Measurements from ENCODE around the gene GPR4.

The GPR4 gene

DNA sequence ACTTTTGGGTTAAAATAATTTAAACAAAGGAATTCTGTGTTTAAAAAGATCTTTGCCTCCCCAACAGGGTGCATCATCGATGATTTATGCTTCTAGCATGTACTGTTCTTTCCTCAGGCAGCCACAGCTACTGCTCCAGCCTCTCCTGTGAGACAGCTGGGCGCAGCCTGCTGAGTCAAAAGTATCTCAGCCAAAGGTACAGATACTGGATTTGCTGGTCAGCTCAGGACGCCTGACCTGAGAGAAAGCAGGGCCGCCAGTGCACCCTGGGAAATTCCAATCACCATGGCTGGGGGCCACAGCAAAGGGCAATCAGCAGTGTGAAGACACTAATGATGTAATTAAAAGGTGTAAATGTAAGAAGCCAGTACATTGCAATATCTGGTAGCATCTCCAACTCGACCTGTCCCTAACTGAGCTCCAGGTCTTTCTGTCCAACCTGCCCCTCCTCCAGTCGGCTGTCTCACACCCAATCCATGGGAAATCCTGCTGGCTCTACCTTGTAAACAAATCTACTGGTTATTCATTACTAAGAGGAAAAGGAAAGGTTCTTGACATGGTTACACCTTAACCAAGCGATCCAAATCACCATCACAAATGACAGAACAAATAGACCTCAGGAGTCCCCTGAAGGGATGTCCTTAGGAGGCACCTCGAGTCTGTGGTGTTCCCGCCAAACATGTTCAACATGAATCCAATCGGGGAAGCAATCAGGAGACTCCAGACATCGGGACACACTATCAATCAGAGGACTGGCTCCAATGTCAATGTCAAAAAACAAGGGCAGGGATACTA lies 24.7 kb downstream of the GPR4 start:
- TF ChIP-seq TAF1 (IDR thresholded peaks at IDR 0.05; ENCODE audit: low read depth, low read length), result no peak
- TF ChIP-seq PAX5 (IDR thresholded peaks at IDR 0.05; ENCODE audit: insufficient read depth, low read length, severe bottlenecking), result no peak
- TF ChIP-seq POLR2A (IDR thresholded peaks at IDR 0.05; ENCODE audit: low read depth, low read length), result no peak
- no peak for TF ChIP-seq POU2F2 (IDR thresholded peaks at IDR 0.05; ENCODE audit: low read depth, low read length)
- no peak for TF ChIP-seq SPI1 (IDR thresholded peaks at IDR 0.05; ENCODE audit: low read depth, low read length)
- TF ChIP-seq POLR2AphosphoS5 (IDR thresholded peaks at IDR 0.05; ENCODE audit: low read depth, low read length), result no peak
- FAIRE-seq (no peak), DNase-seq (ENCODE audit: insufficient read length, low spot score) (no peak)

DNA sequence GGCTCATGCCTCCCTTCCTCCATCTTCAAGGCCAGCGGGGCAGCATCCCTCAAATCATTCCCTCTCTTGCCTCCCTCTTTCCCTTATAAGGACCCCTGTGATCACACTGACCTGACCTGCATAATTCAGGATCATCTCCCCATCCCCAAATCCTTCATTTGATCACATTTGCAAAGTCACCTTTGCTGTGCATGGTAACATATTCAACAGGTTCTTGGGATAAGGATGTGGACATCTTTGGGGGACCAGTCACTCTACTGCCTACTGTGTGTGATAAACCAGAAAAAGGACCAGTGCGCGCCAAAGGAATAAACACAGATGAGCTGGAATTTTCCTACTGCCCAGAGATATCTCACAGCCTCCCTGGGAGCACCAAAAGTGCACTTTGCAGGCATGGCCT lies 25.3 kb downstream of the GPR4 start:
- no peak for TF ChIP-seq TAF1 (IDR thresholded peaks at IDR 0.05; ENCODE audit: low read depth, low read length)
- FAIRE-seq, result no peak
- no peak for DNase-seq (ENCODE audit: insufficient read length, low spot score)

DNA sequence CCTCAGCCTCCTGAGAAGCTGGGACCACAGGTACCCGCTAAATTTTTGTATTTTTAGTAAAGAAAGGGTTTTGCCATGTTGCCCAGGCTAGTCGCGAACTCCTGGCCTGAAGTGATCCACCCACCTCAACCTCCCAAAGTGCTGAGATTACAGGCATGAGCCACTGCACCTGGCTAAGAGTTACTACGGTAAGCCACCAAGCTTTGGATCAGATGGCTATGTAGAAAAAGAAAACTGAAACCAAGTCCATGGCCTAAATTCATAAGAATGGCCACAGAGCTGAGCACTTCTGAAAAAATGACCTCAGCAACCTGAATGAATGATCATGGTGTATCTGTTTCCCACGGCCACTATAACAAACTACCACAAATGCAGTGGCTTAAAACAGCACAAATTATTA lies 26.8 kb downstream of the GPR4 start:
- no peak for FAIRE-seq
- TF ChIP-seq PAX5 (IDR thresholded peaks at IDR 0.05; ENCODE audit: insufficient read depth, low read length, severe bottlenecking), result no peak
- no peak for TF ChIP-seq POU2F2 (IDR thresholded peaks at IDR 0.05; ENCODE audit: low read depth, low read length)
- TF ChIP-seq SPI1 (IDR thresholded peaks at IDR 0.05; ENCODE audit: low read depth, low read length), result no peak
- TF ChIP-seq POLR2A (IDR thresholded peaks at IDR 0.05; ENCODE audit: low read depth, low read length), result no peak
- TF ChIP-seq TAF1 (IDR thresholded peaks at IDR 0.05; ENCODE audit: low read depth, low read length), result no peak
- TF ChIP-seq POLR2AphosphoS5 (IDR thresholded peaks at IDR 0.05; ENCODE audit: low read depth, low read length), result no peak
- DNase-seq (ENCODE audit: insufficient read length, low spot score), result no peak

DNA sequence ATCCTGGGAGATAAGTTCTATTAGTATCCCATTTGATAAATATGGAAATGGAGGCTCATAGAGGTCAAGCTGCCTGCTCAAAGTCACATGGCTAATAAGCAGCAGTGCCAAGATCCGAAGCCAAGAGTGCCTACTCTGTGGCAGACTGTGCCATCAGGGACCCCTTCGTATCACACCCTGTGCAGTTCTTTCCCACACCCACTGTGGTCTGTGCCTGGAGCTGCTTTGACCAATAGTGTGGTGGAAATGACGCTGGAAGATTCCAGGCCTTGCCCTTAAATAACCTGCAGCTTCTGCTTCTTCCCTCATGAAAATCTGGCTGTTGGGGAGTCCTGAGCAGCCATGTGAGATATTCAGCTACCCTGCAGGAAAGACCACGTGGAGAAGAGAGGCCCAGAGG lies 27.5 kb downstream of the GPR4 start:
- TF ChIP-seq TAF1 (IDR thresholded peaks at IDR 0.05; ENCODE audit: low read depth, low read length), result no peak
- no peak for TF ChIP-seq PAX5 (IDR thresholded peaks at IDR 0.05; ENCODE audit: insufficient read depth, low read length, severe bottlenecking)
- TF ChIP-seq SPI1 (IDR thresholded peaks at IDR 0.05; ENCODE audit: low read depth, low read length), result no peak
- no peak for TF ChIP-seq POU2F2 (IDR thresholded peaks at IDR 0.05; ENCODE audit: low read depth, low read length)
- no peak for TF ChIP-seq POLR2A (IDR thresholded peaks at IDR 0.05; ENCODE audit: low read depth, low read length)
- TF ChIP-seq POLR2AphosphoS5 (IDR thresholded peaks at IDR 0.05; ENCODE audit: low read depth, low read length), result no peak
- FAIRE-seq (no peak), DNase-seq (ENCODE audit: insufficient read length, low spot score) (no peak)

- no peak for TF ChIP-seq PAX5 (IDR thresholded peaks at IDR 0.05; ENCODE audit: insufficient read depth, low read length, severe bottlenecking)
- TF ChIP-seq POLR2AphosphoS5 (IDR thresholded peaks at IDR 0.05; ENCODE audit: low read depth, low read length), result no peak
- no peak for TF ChIP-seq POU2F2 (IDR thresholded peaks at IDR 0.05; ENCODE audit: low read depth, low read length)
- no peak for TF ChIP-seq SPI1 (IDR thresholded peaks at IDR 0.05; ENCODE audit: low read depth, low read length)
- TF ChIP-seq TAF1 (IDR thresholded peaks at IDR 0.05; ENCODE audit: low read depth, low read length), result no peak
- TF ChIP-seq POLR2A (IDR thresholded peaks at IDR 0.05; ENCODE audit: low read depth, low read length), result no peak
- no peak for FAIRE-seq
- DNase-seq (ENCODE audit: insufficient read length, low spot score), result no peak
Observed at GRCh38 chr19:45571457-45572220, 30.4 kb downstream of the GPR4 start.

- DNase-seq (ENCODE audit: insufficient read length, low spot score), result no peak
- FAIRE-seq, result no peak
- no peak for TF ChIP-seq PAX5 (IDR thresholded peaks at IDR 0.05; ENCODE audit: insufficient read depth, low read length, severe bottlenecking)
- no peak for TF ChIP-seq TAF1 (IDR thresholded peaks at IDR 0.05; ENCODE audit: low read depth, low read length)
- no peak for TF ChIP-seq POLR2A (IDR thresholded peaks at IDR 0.05; ENCODE audit: low read depth, low read length)
- TF ChIP-seq SPI1 (IDR thresholded peaks at IDR 0.05; ENCODE audit: low read depth, low read length), result no peak
- no peak for TF ChIP-seq POU2F2 (IDR thresholded peaks at IDR 0.05; ENCODE audit: low read depth, low read length)
- TF ChIP-seq POLR2AphosphoS5 (IDR thresholded peaks at IDR 0.05; ENCODE audit: low read depth, low read length), result no peak
Observed at GRCh38 chr19:45569619-45570421, 32.2 kb downstream of the GPR4 start.

DNA sequence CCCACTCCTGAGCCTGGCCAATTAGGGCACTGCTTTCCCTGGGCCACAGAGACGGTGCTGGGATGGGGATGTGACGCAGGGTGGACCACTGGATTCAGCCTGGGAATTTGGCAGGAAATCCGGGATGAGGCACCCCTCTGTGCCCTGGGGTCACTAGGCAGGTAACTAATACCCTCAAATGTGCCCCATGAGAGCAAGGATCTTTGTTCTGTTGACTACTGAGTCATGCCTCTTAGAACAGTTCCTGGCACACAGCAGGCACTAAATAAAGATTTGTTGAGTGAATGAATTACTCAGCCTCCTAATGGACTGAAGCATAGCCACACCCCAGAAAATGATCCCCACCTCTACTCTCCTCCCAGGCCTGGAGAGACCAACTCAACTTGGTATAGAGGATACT lies 33.3 kb downstream of the GPR4 start:
- FAIRE-seq, result no peak

GRCh38 chr19:45567609-45568008 lies 34.4 kb downstream of the GPR4 start:
- TF ChIP-seq PAX5 (IDR thresholded peaks at IDR 0.05; ENCODE audit: insufficient read depth, low read length, severe bottlenecking) (no peak), POLR2AphosphoS5 (IDR thresholded peaks at IDR 0.05; ENCODE audit: low read depth, low read length) (no peak), SPI1 (IDR thresholded peaks at IDR 0.05; ENCODE audit: low read depth, low read length) (no peak), POLR2A (IDR thresholded peaks at IDR 0.05; ENCODE audit: low read depth, low read length) (no peak), POU2F2 (IDR thresholded peaks at IDR 0.05; ENCODE audit: low read depth, low read length) (no peak), TAF1 (IDR thresholded peaks at IDR 0.05; ENCODE audit: low read depth, low read length) (no peak)
- FAIRE-seq (no peak), DNase-seq (ENCODE audit: insufficient read length, low spot score) (no peak)

More for the DNA sequence above, 33.3 kb downstream of the GPR4 start:
- TF ChIP-seq POU2F2 (IDR thresholded peaks at IDR 0.05; ENCODE audit: low read depth, low read length) (no peak), POLR2AphosphoS5 (IDR thresholded peaks at IDR 0.05; ENCODE audit: low read depth, low read length) (no peak), PAX5 (IDR thresholded peaks at IDR 0.05; ENCODE audit: insufficient read depth, low read length, severe bottlenecking) (no peak), TAF1 (IDR thresholded peaks at IDR 0.05; ENCODE audit: low read depth, low read length) (no peak), POLR2A (IDR thresholded peaks at IDR 0.05; ENCODE audit: low read depth, low read length) (no peak), SPI1 (IDR thresholded peaks at IDR 0.05; ENCODE audit: low read depth, low read length) (no peak)
- no peak for DNase-seq (ENCODE audit: insufficient read length, low spot score)
